PFSK-1 (cell line): ENCODE data around the gene DNAL1.

Experiments used
- SIN3A ChIP-seq: IDR thresholded peaks from 2 replicates; pipeline ENCODE4 v1.6.1; 2012; ENCODE audit warnings: mild to moderate bottlenecking, low read length, moderate library complexity, borderline replicate concordance; ENCODE audit not compliant: insufficient read depth
- TAF1 ChIP-seq: IDR thresholded peaks from 2 replicates; pipeline ENCODE4 v1.6.1; 2012; ENCODE audit warnings: low read length, control low read depth, borderline replicate concordance; ENCODE audit not compliant: insufficient read depth

GRCh38 chr14:73732006-73732405, 87.2 kb downstream of the DNAL1 start:
- no peak for TF ChIP-seq TAF1
- no peak for TF ChIP-seq SIN3A
